Endodermal cell (in vitro differentiated cells): Measurements from ENCODE around the gene TDRKH. TPM values are rescaled to one million over a fixed set of nuclear protein-coding genes. Genes with fewer than 3 reads are reported as not detected.

ENCODE experiments used
- DNase-seq: peaks from one replicate; pipeline ENCODE4 v3.0.0-alpha.2; 2017
- H3K27ac ChIP-seq: 2 replicates; pipeline ENCODE4 v1.5.1; 2013; ENCODE audit warnings: mild to moderate bottlenecking, low read depth, low read length, moderate library complexity
- H3K27me3 ChIP-seq: 2 replicates; pipeline ENCODE4 v1.6.1; 2013; ENCODE audit warnings: mild to moderate bottlenecking, low read length, moderate library complexity; ENCODE audit not compliant: insufficient read depth, control insufficient read depth, poor library complexity, severe bottlenecking
- H3K36me3 ChIP-seq: 2 replicates; pipeline ENCODE4 v1.7.0; 2013; ENCODE audit warnings: mild to moderate bottlenecking, low read length, moderate library complexity; ENCODE audit not compliant: control insufficient read depth, insufficient read depth
- H3K4me1 ChIP-seq: one replicate; pipeline ENCODE4 v1.7.0; 2013; ENCODE audit warnings: low read length; ENCODE audit not compliant: control insufficient read depth, insufficient read depth
- H3K4me3 ChIP-seq: 2 replicates; pipeline ENCODE4 v1.5.1; 2013; ENCODE audit warnings: mild to moderate bottlenecking, low read length, moderate library complexity
- H3K9ac ChIP-seq: 2 replicates; pipeline ENCODE4 v1.6.1; 2013; ENCODE audit warnings: mild to moderate bottlenecking, low read length, moderate library complexity; ENCODE audit not compliant: poor library complexity, severe bottlenecking; ENCODE audit errors: extremely low read depth
- H3K9me3 ChIP-seq: 2 replicates; pipeline ENCODE4 v1.6.1; 2013; ENCODE audit warnings: mild to moderate bottlenecking, low read length, moderate library complexity; ENCODE audit not compliant: control insufficient read depth
- H3K27ac Mint-ChIP-seq: 2 replicates; pipeline ENCODE4 v1.8.0; 2020; ENCODE audit warnings: mixed read lengths
- H3K27me3 Mint-ChIP-seq: 2 replicates; pipeline ENCODE4 v1.8.0; 2021; ENCODE audit warnings: mild to moderate bottlenecking, mixed read lengths; ENCODE audit not compliant: insufficient read depth
- H3K36me3 Mint-ChIP-seq: 2 replicates; pipeline ENCODE4 v1.8.0; 2020; ENCODE audit warnings: low read depth, mixed read lengths
- H3K4me1 Mint-ChIP-seq: 2 replicates; pipeline ENCODE4 v1.8.0; 2020; ENCODE audit warnings: mixed read lengths
- H3K4me3 Mint-ChIP-seq: 2 replicates; pipeline ENCODE4 v1.8.0; 2020; ENCODE audit warnings: mild to moderate bottlenecking, moderate library complexity, mixed read lengths
- H3K9me3 Mint-ChIP-seq: 2 replicates; pipeline ENCODE4 v1.8.0; 2020; ENCODE audit warnings: mild to moderate bottlenecking, mixed read lengths
- WGBS, 2 experiments: methylation state at CpG; one replicate each; pipeline versions ENCODE4 v1.1.5 to v1.1.7; 2013; ENCODE audit warnings: missing lambda C conversion rate in 2 of 2, mixed read lengths in 1 of 2; ENCODE audit not compliant: insufficient coverage in 1 of 2, insufficient read length in 1 of 2; 5-methylcytosine and 5-hydroxymethylcytosine counted together
- total RNA-seq, 2 donors: library from RNA; stranded (reverse); fragmentation: NEBNext Ultra II Directional in 1 of 2; extraction: Animal tissue kit (Norgen Biotek cat#: 25700) in 1 of 2; gene quantifications; 2 replicates in 1 of 2; 3 replicates in 1 of 2; pipeline ENCODE4 v1.2.1, GENCODE V29; 2021
- TF ChIP-seq, protein P1 (sequence below): fragments of 200-600 bp; sonication (generic); conservative IDR thresholded peaks from 2 replicates; pipeline ENCODE4 v1.5.0; 2021; ENCODE audit warnings: antibody characterized with exemption, mild to moderate bottlenecking

The TDRKH gene
- total RNA-seq, 2 donors from 2014 or later = 14.9 to 15.0 TPM

GRCh38 chr1:151820940-151821339 is 30.6 kb upstream of the TDRKH start:
- Histone ChIP-seq H3K9me3 (no peaks in the 10 kb centered on the region), H3K27me3 (no peaks in the 10 kb centered on the region), H3K36me3 (no peaks in the 10 kb centered on the region), H3K27ac (no peak overlapping the region), H3K4me3 (no peak overlapping the region), H3K4me1 (no peaks in the 10 kb centered on the region), H3K9ac (no peak overlapping the region)
- Mint-ChIP-seq H3K36me3 (no peaks in the 10 kb centered on the region), H3K27me3 (no peaks in the 10 kb centered on the region), H3K9me3 (no peaks in the 10 kb centered on the region), H3K4me1 (peaks cover 16% of the 10 kb centered on the region), H3K27ac (no peak overlapping the region), H3K4me3 (no peak overlapping the region)
- DNase-seq = no peak
- TF ChIP-seq, protein P1, sequence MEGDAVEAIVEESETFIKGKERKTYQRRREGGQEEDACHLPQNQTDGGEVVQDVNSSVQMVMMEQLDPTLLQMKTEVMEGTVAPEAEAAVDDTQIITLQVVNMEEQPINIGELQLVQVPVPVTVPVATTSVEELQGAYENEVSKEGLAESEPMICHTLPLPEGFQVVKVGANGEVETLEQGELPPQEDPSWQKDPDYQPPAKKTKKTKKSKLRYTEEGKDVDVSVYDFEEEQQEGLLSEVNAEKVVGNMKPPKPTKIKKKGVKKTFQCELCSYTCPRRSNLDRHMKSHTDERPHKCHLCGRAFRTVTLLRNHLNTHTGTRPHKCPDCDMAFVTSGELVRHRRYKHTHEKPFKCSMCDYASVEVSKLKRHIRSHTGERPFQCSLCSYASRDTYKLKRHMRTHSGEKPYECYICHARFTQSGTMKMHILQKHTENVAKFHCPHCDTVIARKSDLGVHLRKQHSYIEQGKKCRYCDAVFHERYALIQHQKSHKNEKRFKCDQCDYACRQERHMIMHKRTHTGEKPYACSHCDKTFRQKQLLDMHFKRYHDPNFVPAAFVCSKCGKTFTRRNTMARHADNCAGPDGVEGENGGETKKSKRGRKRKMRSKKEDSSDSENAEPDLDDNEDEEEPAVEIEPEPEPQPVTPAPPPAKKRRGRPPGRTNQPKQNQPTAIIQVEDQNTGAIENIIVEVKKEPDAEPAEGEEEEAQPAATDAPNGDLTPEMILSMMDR = no peak
- WGBS, 2 experiments = 87 to 95% methylated on average over 2 of the region's 2 CpGs

- 83 to 91% methylated on average over 5 to 7 of the region's 7 CpGs for WGBS, 2 experiments
- no peak overlapping the region for H3K9ac ChIP-seq
- H3K36me3 ChIP-seq = no peaks in the 10 kb centered on the region
- no peak overlapping the region for H3K4me3 Mint-ChIP-seq
- H3K4me3 ChIP-seq = no peak overlapping the region
- no peak overlapping the region for H3K27ac ChIP-seq
- H3K4me1 Mint-ChIP-seq = peaks cover 16% of the 10 kb centered on the region
- H3K27ac Mint-ChIP-seq = no peak overlapping the region
- H3K4me1 ChIP-seq = no peaks in the 10 kb centered on the region
- no peaks in the 10 kb centered on the region for H3K27me3 ChIP-seq
- no peak for DNase-seq
- H3K9me3 Mint-ChIP-seq = no peaks in the 10 kb centered on the region
- no peaks in the 10 kb centered on the region for H3K36me3 Mint-ChIP-seq
- no peaks in the 10 kb centered on the region for H3K9me3 ChIP-seq
- TF ChIP-seq, protein P1 = no peak
- H3K27me3 Mint-ChIP-seq = no peaks in the 10 kb centered on the region
These were observed 29.8 kb upstream of the TDRKH start for GRCh38 chr1:151819976-151820623.

GRCh38 chr1:151819227-151819835 is 29.0 kb upstream of the TDRKH start:
- H3K4me3 Mint-ChIP-seq = no peak overlapping the region
- H3K27me3 Mint-ChIP-seq = no peaks in the 10 kb centered on the region
- Histone ChIP-seq H3K27ac (no peak overlapping the region), H3K9me3 (no peaks in the 10 kb centered on the region), H3K27me3 (no peaks in the 10 kb centered on the region), H3K36me3 (no peaks in the 10 kb centered on the region), H3K9ac (no peak overlapping the region), H3K4me1 (no peaks in the 10 kb centered on the region), H3K4me3 (no peak overlapping the region)
- no peak for DNase-seq
- no peaks in the 10 kb centered on the region for H3K9me3 Mint-ChIP-seq
- H3K27ac Mint-ChIP-seq = no peak overlapping the region
- H3K4me1 Mint-ChIP-seq = peaks cover 16% of the 10 kb centered on the region
- no peaks in the 10 kb centered on the region for H3K36me3 Mint-ChIP-seq
- WGBS, 2 experiments = 86 to 96% methylated on average over 5 to 12 of the region's 12 CpGs
- TF ChIP-seq, protein P1 = no peak
